Activated naive CD4-positive, alpha-beta T cell treated with Interleukin-2 at 50 U/mL for 16 hours (primary cell): ENCODE data around the gene PDLIM1.

ENCODE experiments used
- DNase-seq: peaks from one replicate; pipeline ENCODE4 v3.0.0-alpha.2; 2020

The PDLIM1 gene

DNA sequence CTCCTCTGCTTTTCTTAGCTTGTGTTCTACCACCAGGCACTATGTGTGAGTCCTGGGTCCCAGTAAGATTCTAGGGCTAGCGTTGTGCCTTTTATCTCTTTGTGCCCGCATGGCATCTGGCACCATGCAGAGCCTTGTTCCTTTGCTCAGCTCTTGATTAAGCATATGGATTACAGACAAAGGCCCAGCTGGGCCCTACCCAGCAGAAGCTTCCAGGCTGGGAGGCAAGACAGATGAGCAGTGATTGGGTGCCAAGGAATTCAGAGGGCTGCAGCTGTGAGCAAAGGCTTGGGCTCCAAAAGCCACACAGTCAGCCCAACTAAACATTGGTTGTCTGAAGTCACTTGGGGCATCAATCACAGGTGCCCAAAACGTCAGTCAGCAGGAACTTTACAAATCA is 94.8 kb downstream of the PDLIM1 start:
- DNase-seq, result no peak

DNA sequence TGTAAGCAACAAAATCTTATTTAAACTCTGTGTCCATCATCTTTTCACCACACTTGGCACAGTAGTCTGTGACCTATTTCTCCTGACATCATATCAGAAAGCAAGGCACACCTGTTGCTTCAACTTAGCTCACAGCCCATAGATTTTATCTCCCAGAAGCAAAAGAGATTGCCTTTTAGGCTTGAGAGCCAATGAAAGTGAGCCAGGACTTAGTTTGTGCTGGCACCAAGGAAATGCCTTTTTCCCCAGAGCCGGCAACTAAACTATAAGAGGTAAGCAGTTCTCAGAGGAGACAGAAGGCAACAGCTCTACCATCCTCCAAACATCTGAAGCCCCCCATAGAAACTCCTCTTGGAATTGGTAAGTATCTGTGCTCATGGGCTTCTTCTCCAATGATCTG is 96.9 kb downstream of the PDLIM1 start, which contains the start of gene ACSM6:
ACSM6 (plus strand) TSS at position 295 of the 400 bp plus-strand sequence. CDS start 248 bp downstream, outside the sequence.
- DNase-seq, result no peak

DNA sequence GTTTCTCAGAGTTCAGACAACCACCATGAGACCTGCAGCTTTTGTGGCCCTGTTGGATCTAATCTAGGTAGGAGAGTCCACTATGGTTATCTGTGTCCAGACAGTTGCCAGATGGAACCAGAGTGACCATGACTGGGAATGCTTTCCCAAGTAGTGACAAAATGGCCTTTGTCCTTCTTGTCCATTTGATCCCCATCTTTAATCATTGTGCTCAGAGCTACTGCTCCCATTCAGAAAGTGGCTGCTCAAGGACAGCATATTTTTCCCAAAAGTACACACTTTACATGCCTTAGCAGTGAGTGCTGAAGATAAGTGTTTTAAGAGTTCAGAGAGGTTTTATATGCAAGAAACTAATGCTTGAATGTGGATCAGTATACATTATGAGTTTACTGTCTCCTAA is 102.2 kb downstream of the PDLIM1 start:
- DNase-seq, result no peak

DNA sequence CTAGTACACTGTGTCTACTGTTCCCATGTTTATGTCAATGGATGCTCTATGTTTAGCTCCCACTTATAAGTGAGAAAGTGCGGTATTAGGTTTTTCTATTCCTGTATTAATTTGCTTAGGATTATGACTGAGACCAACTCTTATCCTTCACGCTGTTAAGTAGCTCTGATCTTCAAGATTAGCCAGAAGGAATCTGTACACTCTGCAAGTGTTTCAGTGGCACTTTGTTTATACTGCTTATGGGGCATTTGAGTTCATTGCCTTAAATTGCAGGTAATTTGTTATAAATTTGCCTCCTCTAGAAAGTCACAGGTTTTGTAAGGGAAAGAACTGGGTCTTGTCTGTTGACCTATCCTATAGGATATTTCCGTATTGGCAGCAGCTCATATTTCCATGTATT is 103.2 kb downstream of the PDLIM1 start:
- DNase-seq, result no peak
